WTC11 (cell line): ENCODE results near the gene RHOXF2B. TPM values are rescaled to one million over a fixed set of nuclear protein-coding genes. Genes with fewer than 3 reads are reported as not detected.
"Not testable (repeated sequence)": the region's sequence is repeated elsewhere in the genome, so short reads cannot be mapped to it uniquely, and the experiment has no call there.

ENCODE experiments used
- ATAC-seq: fragments of 200-7000 bp; cut with Tn5 transposase; 2 replicates; pipeline ENCODE4 v1.10.0; 2021; ENCODE audit warnings: mild to moderate bottlenecking, moderate library complexity
- CTCF ChIA-PET: fragments of 300-600 bp; sonication (Branson Sonifier 250); formaldehyde crosslinking; loops from one replicate; lab custom pipeline; 2021; ENCODE audit warnings: antibody characterized with exemption; lab: Charles Lee
- POLR2A ChIA-PET: fragments of 350-600 bp; sonication (Branson Sonifier 250); formaldehyde crosslinking; loops from one replicate; lab custom pipeline; 2021; ENCODE audit warnings: antibody characterized with exemption; lab: Charles Lee
- DNase-seq: peaks from one replicate; pipeline ENCODE4 v3.0.0; 2021; ENCODE audit warnings: low spot score
- H3K27ac Mint-ChIP-seq: 2 replicates; pipeline ENCODE4 v1.8.0; 2021; ENCODE audit warnings: mixed read lengths
- H3K27me3 Mint-ChIP-seq: 2 replicates; pipeline ENCODE4 v1.8.0; 2021; ENCODE audit warnings: low read depth, mild to moderate bottlenecking, moderate library complexity, mixed read lengths
- H3K36me3 Mint-ChIP-seq: 2 replicates; pipeline ENCODE4 v1.8.0; 2021; ENCODE audit warnings: mixed read lengths
- H3K4me1 Mint-ChIP-seq: 2 replicates; pipeline ENCODE4 v1.8.0; 2022; ENCODE audit warnings: mixed read lengths
- H3K4me3 Mint-ChIP-seq: 2 replicates; pipeline ENCODE4 v1.8.0; 2021; ENCODE audit warnings: mild to moderate bottlenecking, moderate library complexity, mixed read lengths
- H3K9me3 Mint-ChIP-seq: 2 replicates; pipeline ENCODE4 v1.8.0; 2021; ENCODE audit warnings: mixed read lengths
- ETV6 ChIP-seq: sonication (generic); formaldehyde crosslinking; IDR thresholded peaks from 2 replicates; pipeline ENCODE4 v1.8.1; 2022; ENCODE audit warnings: mild to moderate bottlenecking, missing genetic modification reagents
- FOXK1 ChIP-seq: sonication (generic); formaldehyde crosslinking; IDR thresholded peaks from 2 replicates; pipeline ENCODE4 v1.8.0; 2022; ENCODE audit warnings: mild to moderate bottlenecking, moderate library complexity, missing genetic modification reagents
- FOXP1 ChIP-seq: sonication (generic); formaldehyde crosslinking; IDR thresholded peaks from 2 replicates; pipeline ENCODE4 v1.8.0; 2022; ENCODE audit warnings: missing genetic modification reagents, mild to moderate bottlenecking, moderate library complexity, borderline replicate concordance
- FOXP4 ChIP-seq: sonication (generic); formaldehyde crosslinking; IDR thresholded peaks from 2 replicates; pipeline ENCODE4 v1.8.0; 2022; ENCODE audit warnings: mild to moderate bottlenecking, missing genetic modification reagents
- GRHL2 ChIP-seq: fragments of 250-450 bp; sonication (Bioruptor Pico); IDR thresholded peaks from 2 replicates; pipeline ENCODE4 v1.8.0; 2022; ENCODE audit warnings: mild to moderate bottlenecking, moderate library complexity; ENCODE audit not compliant: insufficient replicate concordance, severe bottlenecking
- NR1H2 ChIP-seq: sonication (generic); formaldehyde crosslinking; IDR thresholded peaks from 2 replicates; pipeline ENCODE4 v1.9.0; 2021; ENCODE audit warnings: mild to moderate bottlenecking, moderate library complexity, missing genetic modification reagents
- NR2C2 ChIP-seq: sonication (generic); formaldehyde crosslinking; IDR thresholded peaks from 2 replicates; pipeline ENCODE4 v1.8.0; 2022; ENCODE audit warnings: mild to moderate bottlenecking, missing genetic modification reagents
- PRRX2 ChIP-seq: fragments of 250-450 bp; sonication (Bioruptor Pico); IDR thresholded peaks from 2 replicates; pipeline ENCODE4 v1.8.0; 2021; ENCODE audit warnings: mild to moderate bottlenecking
- SMAD4 ChIP-seq: sonication (generic); formaldehyde crosslinking; IDR thresholded peaks from 2 replicates; pipeline ENCODE4 v1.8.0; 2022; ENCODE audit warnings: mild to moderate bottlenecking, missing genetic modification reagents
- ZNF121 ChIP-seq: sonication (generic); formaldehyde crosslinking; IDR thresholded peaks from 2 replicates; pipeline ENCODE4 v1.8.0; 2023; ENCODE audit warnings: missing genetic modification reagents
- ZNF416 ChIP-seq: fragments of 250-450 bp; sonication (Bioruptor Pico); IDR thresholded peaks from 2 replicates; pipeline ENCODE4 v1.9.0; 2021; ENCODE audit warnings: mild to moderate bottlenecking, inconsistent platforms
- ZNF425 ChIP-seq: fragments of 250-450 bp; sonication (Bioruptor Pico); conservative IDR thresholded peaks from 2 replicates; pipeline ENCODE4 v1.9.0; 2021; ENCODE audit warnings: mild to moderate bottlenecking
- ZNF671 ChIP-seq: fragments of 250-450 bp; sonication (Bioruptor Pico); IDR thresholded peaks from 2 replicates; pipeline ENCODE4 v1.8.0; 2021; ENCODE audit warnings: mild to moderate bottlenecking
- total RNA-seq: library from RNA; stranded (reverse); gene quantifications from 3 replicates; pipeline ENCODE4 v1.2.3, GENCODE V29; 2021
- TF ChIP-seq, protein P1 (sequence below): sonication (generic); formaldehyde crosslinking; IDR thresholded peaks from 2 replicates; pipeline ENCODE4 v1.8.0; 2022; ENCODE audit warnings: mild to moderate bottlenecking, missing genetic modification reagents
- TF ChIP-seq, protein P2 (sequence below): sonication (generic); formaldehyde crosslinking; IDR thresholded peaks from 2 replicates; pipeline ENCODE4 v1.8.1; 2022; ENCODE audit warnings: low read depth, missing genetic modification reagents, borderline replicate concordance

The RHOXF2B gene
- total RNA-seq, 1 experiment from 2014 or later: not detected

DNA sequence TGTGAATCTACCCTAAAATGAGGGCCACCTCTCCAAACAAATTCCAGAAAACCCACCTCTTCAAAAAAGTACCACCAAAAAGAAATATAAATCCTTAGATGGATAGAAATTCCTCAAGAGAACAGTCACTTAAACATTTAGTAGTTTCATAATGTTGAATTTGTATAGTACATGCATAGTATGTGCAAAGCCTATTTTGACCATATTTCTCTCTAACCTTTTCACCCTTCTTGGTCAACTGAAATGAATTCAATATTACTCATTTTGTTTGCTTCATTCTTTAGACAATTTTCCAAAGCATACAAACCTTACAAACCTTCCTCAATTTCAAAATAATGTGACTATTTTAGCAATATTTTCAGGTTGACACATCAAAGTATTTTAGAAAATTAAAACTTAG lies 34.1 kb upstream of the RHOXF2B start (continued):
- TF ChIP-seq ETV6 (CRISPR knock-in tag): no peak
- TF ChIP-seq FOXP4 (CRISPR knock-in tag): no peak

- POLR2A ChIA-PET: no interaction called here
- H3K27me3 Mint-ChIP-seq: no peaks in the 10 kb centered on the region
- H3K36me3 Mint-ChIP-seq: peaks cover 5% of the 10 kb centered on the region
- no peak overlapping the region for H3K27ac Mint-ChIP-seq
- TF ChIP-seq, protein P1, sequence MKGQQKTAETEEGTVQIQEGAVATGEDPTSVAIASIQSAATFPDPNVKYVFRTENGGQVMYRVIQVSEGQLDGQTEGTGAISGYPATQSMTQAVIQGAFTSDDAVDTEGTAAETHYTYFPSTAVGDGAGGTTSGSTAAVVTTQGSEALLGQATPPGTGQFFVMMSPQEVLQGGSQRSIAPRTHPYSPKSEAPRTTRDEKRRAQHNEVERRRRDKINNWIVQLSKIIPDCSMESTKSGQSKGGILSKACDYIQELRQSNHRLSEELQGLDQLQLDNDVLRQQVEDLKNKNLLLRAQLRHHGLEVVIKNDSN (CRISPR knock-in tag): no peak
- TF ChIP-seq ZNF416 (CRISPR knock-in tag) (no peak), NR2C2 (CRISPR knock-in tag) (no peak), ZNF121 (CRISPR knock-in tag) (no peak), SMAD4 (CRISPR knock-in tag) (no peak), ZNF425 (CRISPR knock-in tag) (no peak), PRRX2 (CRISPR knock-in tag) (no peak), GRHL2 (CRISPR knock-in tag) (no peak), ZNF671 (CRISPR knock-in tag) (no peak), FOXK1 (CRISPR knock-in tag) (no peak), FOXP1 (CRISPR knock-in tag) (no peak), NR1H2 (CRISPR knock-in tag) (no peak)
- TF ChIP-seq, protein P2, sequence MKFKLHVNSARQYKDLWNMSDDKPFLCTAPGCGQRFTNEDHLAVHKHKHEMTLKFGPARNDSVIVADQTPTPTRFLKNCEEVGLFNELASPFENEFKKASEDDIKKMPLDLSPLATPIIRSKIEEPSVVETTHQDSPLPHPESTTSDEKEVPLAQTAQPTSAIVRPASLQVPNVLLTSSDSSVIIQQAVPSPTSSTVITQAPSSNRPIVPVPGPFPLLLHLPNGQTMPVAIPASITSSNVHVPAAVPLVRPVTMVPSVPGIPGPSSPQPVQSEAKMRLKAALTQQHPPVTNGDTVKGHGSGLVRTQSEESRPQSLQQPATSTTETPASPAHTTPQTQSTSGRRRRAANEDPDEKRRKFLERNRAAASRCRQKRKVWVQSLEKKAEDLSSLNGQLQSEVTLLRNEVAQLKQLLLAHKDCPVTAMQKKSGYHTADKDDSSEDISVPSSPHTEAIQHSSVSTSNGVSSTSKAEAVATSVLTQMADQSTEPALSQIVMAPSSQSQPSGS: no peak
- H3K4me1 Mint-ChIP-seq: no peaks in the 10 kb centered on the region
- CTCF ChIA-PET: no interaction called here
- DNase-seq: no peak
- no peak overlapping the region for H3K4me3 Mint-ChIP-seq
- no peak for ATAC-seq
- peaks cover 21% of the 10 kb centered on the region; the same call in 1 of the 2 replicates for H3K9me3 Mint-ChIP-seq
These were observed 31.9 kb upstream of the RHOXF2B start for GRCh38 chrX:120109378-120109777.

DNA sequence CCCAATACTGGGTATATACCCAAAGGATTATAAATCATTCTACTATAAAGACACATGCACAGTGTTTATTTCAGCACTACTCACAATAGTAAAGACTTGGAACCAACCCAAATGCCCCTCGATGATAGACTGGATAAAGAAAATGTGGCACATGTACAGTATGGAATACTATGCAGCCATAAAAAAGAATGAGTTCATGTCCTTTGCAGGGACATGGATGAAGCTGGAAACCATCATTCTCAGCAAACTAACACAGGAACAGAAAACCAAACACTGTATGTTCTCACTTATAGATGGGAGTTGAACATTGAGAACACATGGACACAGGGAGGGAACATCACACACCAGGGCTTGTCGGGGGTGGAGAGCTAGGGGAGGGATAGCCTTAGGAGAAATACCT lies 27.2 kb upstream of the RHOXF2B start:
- CTCF ChIA-PET, H3K27me3 Mint-ChIP-seq, H3K4me3 Mint-ChIP-seq, ATAC-seq, DNase-seq, POLR2A ChIA-PET, H3K27ac Mint-ChIP-seq, H3K4me1 Mint-ChIP-seq: not testable (repeated sequence)
- Mint-ChIP-seq H3K36me3 (peaks cover 24% of the 10 kb centered on the region), H3K9me3 (peaks cover 38% of the 10 kb centered on the region)

- DNase-seq, H3K4me1 Mint-ChIP-seq, CTCF ChIA-PET, H3K27ac Mint-ChIP-seq, ATAC-seq, POLR2A ChIA-PET, H3K27me3 Mint-ChIP-seq, H3K4me3 Mint-ChIP-seq: not testable (repeated sequence)
- peaks cover 30% of the 10 kb centered on the region for H3K9me3 Mint-ChIP-seq
- peaks cover 24% of the 10 kb centered on the region for H3K36me3 Mint-ChIP-seq
These were observed 23.6 kb upstream of the RHOXF2B start for GRCh38 chrX:120101057-120101456.
